GM23248 (cell line): ENCODE data around the gene TENT5C.

Experiments used
- EZH2 ChIP-seq: fragments of 200-600 bp; sonication (generic); IDR thresholded peaks from 2 replicates; pipeline ENCODE4 v1.6.1; 2018; ENCODE audit warnings: antibody characterized with exemption, mild to moderate bottlenecking; ENCODE audit not compliant: insufficient read depth, poor library complexity, severe bottlenecking
- EZH2phosphoT487 ChIP-seq: fragments of 200-600 bp; sonication (generic); IDR thresholded peaks from 2 replicates; pipeline ENCODE4 v1.6.1; 2018; ENCODE audit warnings: antibody characterized with exemption, moderate library complexity, mild to moderate bottlenecking, low read depth; ENCODE audit not compliant: insufficient read depth

DNA sequence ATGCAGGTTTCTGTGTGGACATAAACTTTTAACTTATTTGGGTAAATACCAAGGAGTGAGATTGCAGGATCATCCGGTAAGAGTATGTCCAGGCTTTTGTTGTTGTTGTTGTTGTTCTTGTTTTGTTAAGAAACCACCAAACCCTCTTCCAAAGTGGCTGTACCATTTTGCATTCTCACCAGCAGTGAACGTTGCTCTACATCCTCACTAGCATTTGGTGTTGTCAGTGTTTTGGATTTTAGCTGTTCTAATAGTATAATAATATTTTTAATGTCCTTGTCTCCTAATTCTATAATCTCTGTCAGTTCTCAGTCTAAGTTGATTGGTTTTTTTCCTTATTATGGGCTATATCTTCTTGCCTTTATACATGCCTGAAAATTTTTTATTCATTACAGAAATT is 37.8 kb downstream of the TENT5C start:
- no peak for TF ChIP-seq EZH2phosphoT487
- TF ChIP-seq EZH2 = no peak
